HG03139 (cell line): Measurements from ENCODE around the gene RNF121.
"Not testable (repeated sequence)": the region's sequence is repeated elsewhere in the genome, so short reads cannot be mapped to it uniquely, and the experiment has no call there.

Experiments used
- ATAC-seq: cut with Tn5 transposase; IDR thresholded peaks from one replicate; pipeline ENCODE4 v1.9.1; 2021; ENCODE audit not compliant: unreplicated experiment

The RNF121 gene

GRCh38 chr11:71928737-71929443, at the start of gene RNF121:
Gene RNF121, plus strand, starts transcription at chr11:71929046. Its CDS starts 16 bp downstream, at chr11:71929062.
- peak; percentile 58 for ATAC-seq

GRCh38 chr11:71885806-71886205, 43.0 kb upstream of the RNF121 start:
- ATAC-seq = not testable (repeated sequence)

GRCh38 chr11:71888335-71889010, 40.4 kb upstream of the RNF121 start:
- not testable (repeated sequence) for ATAC-seq

- ATAC-seq = not testable (repeated sequence)
Measured at GRCh38 chr11:71889181-71889872, 39.5 kb upstream of the RNF121 start.

GRCh38 chr11:71895961-71896360, 32.9 kb upstream of the RNF121 start:
- ATAC-seq = no peak

GRCh38 chr11:71901137-71901536, 27.7 kb upstream of the RNF121 start:
- ATAC-seq = not testable (repeated sequence)

- no peak for ATAC-seq
Measured at GRCh38 chr11:71908218-71908617, 20.6 kb upstream of the RNF121 start.

GRCh38 chr11:71910775-71911174, 18.1 kb upstream of the RNF121 start:
- ATAC-seq = not testable (repeated sequence)

- not testable (repeated sequence) for ATAC-seq
Measured at GRCh38 chr11:71911321-71911985, 17.4 kb upstream of the RNF121 start.

- ATAC-seq = not testable (repeated sequence)
Measured at GRCh38 chr11:71911986-71912340, 16.9 kb upstream of the RNF121 start.

GRCh38 chr11:71913756-71914526, 14.9 kb upstream of the RNF121 start:
- ATAC-seq = no peak

- no peak for ATAC-seq
Measured at GRCh38 chr11:71914617-71915189, 14.1 kb upstream of the RNF121 start.

- ATAC-seq = no peak
Measured at GRCh38 chr11:71917646-71918140, 11.2 kb upstream of the RNF121 start.

GRCh38 chr11:71927820-71928736, 768 bp upstream of the RNF121 start, which contains the start of gene XNDC1N:
Gene XNDC1N, minus strand, starts transcription at chr11:71928594. Its CDS starts 5,241 bp downstream, at chr11:71923353.
- ATAC-seq = peak; percentile 62

GRCh38 chr11:71929491-71929890, 645 bp downstream of the RNF121 start:
- ATAC-seq = no peak

- ATAC-seq = no peak
Measured at GRCh38 chr11:71930556-71931244, 1.9 kb downstream of the RNF121 start.

GRCh38 chr11:71931245-71931602, 2.4 kb downstream of the RNF121 start:
- no peak for ATAC-seq
